RCC 7860 (cell line): ENCODE measurements around the gene OLFM3.

Experiments used
- DNase-seq: peaks from one replicate; pipeline ENCODE4 v3.0.0-alpha.2; 2015; ENCODE audit warnings: low spot score
- FAIRE-seq: peaks from 2 replicates; lab custom pipeline; 2012; peaks lifted over from hg19 to GRCh38; lab: Jason Lieb, UNC

OLFM3 gene

DNA sequence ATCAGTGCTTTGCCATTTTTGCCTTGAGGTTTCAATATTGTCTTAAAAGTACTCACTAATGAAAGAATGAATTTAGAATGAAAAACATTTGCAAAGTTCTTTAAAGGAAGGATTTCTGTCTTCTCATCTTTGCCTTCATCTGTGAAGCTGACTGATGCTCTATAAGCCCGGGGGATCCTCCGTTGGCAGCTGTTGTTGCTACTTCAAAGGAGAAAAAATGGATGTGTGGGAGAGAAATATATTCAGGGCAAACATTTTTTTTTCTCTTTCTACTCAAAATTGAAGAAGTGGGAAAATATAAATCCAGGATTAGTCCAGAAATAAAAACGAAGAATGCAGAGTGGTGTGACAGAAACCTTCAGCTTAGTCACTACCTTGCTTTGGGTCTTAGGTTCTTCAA lies 142.5 kb downstream of the OLFM3 start:
- DNase-seq (no peak), FAIRE-seq (no peak)

DNA sequence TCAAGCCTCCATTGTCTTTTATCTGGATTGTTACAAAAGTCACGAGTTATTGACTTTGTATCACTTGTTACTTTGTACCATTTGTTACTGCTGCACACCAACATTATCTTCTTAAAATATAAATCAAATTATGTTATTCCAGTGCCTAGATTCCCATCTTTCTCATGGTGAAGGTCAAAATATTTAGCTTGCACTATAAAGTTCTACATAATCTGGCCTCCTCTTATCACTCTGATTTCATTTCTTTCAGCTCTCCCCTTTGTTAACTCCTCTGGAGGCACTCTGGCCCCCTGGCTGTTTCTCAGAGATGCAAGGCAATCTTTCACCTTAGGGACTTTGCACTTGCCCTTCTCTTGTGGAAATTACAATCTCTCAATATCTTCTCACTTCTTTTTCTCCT lies 143.8 kb downstream of the OLFM3 start:
- no peak for FAIRE-seq

DNA sequence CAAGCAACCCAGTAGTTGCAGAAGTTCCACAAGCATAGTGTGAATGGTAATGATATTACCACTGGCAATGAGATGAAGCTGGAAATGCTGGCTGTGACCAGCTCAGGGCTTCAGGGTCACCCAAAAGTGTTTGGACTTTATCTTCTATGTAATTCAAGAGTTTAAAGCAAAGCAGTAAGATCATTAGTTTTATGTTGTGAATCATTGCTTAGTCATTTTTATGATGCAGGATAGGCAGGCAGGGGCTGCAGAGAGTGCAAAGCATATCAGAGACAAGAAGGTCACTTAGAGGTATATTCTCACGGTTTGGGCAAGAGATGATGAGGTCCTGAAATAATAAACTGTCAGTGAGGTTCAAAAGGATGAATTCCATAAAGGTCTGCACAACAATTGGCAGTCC lies 147.4 kb downstream of the OLFM3 start:
- FAIRE-seq (no peak), DNase-seq (peak; percentile 13)

More for the DNA sequence above, 143.8 kb downstream of the OLFM3 start:
- no peak for DNase-seq

DNA sequence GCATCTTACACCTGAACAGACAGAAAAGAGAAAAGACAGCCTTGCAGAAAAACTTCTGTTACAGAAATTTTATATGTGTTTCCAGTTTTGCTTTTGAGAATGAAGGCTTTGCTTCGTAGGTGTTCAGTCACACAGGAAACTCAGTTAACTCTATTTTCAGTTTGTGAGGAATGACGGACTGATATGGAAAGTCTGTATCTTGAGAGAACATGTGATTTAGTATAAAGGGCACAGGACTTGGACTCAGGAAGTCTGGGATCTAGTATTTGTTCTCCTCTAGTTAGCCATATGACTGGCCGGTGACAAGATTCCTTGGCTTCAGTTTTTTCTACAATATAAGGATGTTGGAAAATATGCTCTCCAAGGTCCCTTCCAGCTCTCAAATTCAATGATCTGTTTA lies 149.1 kb downstream of the OLFM3 start:
- DNase-seq (no peak), FAIRE-seq (no peak)

DNA sequence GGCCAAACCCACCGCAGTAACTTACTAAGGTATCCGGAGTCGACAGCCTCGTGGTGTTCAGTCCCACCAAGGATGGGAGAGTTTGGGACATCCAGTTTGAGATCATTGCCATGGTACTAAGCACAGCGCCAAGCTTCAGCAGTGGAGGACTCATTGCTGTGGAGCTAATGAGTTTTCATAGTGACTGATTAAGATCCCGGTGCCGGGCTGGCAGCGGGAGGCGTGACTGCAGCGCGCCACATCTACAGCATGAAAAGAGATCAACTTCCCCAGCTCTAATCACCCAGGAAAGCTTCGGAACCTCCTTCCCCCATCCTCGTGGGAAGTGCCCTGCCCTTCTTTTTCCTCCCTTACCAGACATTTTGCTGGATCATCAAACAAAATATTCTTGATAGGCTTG lies 149.9 kb downstream of the OLFM3 start:
- FAIRE-seq (no peak), DNase-seq (no peak)

DNA sequence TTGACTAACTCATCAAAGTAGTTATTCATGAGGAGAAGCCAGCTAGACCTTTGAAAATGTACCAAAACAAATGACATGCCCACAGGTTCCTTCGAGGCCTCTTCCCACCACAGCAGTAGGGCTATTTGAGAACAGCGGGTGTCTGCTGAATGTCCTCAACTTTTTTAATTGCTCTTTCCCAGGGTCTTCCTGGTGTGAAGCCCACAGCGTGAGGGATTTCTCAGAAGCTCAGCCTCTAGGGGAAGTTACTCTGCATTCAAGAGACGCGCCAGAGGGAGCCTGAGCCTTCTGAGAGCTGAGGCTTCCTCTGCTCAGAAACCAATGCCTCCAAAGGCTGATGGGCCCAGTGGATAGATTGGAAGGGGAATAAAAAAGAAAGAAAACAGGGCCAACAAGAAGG lies 153.6 kb downstream of the OLFM3 start:
- FAIRE-seq, result no peak
- DNase-seq, result no peak

DNA sequence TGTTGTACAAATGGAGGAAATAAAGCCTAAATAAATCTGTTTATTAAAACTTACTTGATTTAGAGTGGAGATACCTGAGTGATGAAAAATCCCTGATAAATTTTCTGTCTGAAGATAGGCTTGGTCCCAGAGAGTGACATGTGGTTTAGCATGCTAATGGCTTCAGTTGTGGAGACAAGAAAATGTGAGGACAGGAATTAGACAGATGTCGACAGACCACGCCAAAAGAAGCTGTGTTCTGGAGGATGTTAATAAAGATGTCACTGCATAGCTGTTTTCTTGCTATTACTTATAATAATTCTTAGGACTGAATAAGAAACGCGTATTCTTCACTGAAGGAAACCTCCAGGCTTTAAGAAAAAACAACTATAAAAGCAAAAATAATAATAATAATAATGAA lies 154.9 kb downstream of the OLFM3 start:
- FAIRE-seq (no peak), DNase-seq (no peak)

DNA sequence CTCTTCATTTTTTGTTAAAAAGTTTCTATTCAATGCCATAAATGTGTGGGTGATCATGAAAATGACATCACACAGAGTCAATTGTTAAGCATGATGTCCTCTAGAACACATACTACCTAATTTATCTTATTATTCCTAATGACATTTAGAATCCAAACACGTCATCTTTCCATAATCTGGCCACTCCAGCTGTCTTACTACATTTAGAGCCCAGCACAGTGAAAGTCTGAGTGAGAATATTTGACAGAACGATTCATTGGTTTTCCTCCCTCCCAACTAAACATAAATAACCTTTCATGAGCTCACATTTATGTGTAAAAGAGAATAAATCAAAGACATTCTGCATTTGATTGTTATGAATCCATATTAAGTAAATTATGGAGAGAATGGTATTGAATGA lies 160.7 kb downstream of the OLFM3 start:
- DNase-seq (no peak), FAIRE-seq (no peak)

DNA sequence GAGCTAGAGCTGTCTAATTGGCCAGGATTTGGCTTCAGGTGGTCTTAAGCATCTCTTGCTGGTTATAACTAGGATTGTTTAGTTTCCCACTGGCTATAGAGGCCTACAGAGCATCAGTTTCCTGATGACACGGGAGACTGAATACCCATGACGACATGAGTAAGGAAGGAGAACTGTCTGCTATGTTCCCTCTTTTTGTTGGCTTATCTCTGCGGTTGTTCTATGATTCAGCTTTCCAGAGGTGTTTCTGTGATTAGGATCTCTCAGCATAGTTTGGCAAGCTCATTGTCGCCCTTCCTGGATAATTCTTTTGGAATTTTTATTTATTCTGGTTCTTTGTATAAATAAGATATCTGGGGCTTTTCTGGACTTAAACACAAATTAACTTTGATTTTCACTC lies 163.4 kb downstream of the OLFM3 start:
- FAIRE-seq, result no peak
- peak; percentile 61 for DNase-seq

DNA sequence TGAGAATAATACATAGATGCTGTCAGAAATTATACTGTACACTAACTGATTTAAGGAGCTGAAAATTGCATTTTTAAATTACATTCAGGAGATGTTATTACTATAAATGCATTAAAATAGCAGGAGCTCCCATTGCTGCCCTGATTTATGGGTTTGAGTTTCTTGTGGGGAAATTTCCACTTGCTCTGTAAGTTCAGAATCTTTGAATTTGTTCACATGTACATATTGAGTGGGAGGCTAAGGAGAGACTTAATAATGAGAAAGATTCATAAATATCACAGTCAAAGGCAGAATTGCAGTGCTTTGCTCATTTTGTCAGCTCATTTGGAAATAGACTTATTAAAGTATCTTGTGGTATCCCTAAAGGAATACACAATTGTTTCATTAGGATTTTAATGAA lies 170.3 kb downstream of the OLFM3 start:
- FAIRE-seq, result no peak

DNA sequence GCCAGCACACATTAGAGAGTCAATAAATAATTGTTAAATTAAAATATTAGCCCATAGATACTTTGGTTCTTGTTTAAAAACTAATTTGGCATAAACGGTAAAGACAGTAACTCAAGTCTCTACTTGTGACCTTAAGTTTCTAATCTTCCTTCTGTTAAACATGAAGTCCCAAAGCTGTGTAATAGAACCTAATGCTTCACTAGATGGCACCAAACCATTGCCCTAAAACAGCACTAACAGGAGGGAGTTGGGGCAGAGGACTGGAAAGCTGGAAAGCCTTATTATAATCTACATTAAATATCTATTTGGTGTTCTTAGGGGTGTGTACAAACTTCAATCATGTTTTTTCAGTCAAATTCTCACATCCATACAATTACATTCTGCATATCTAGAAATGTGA lies 176.7 kb downstream of the OLFM3 start:
- DNase-seq (peak; percentile 9), FAIRE-seq (no peak)

More for the DNA sequence above, 170.3 kb downstream of the OLFM3 start:
- DNase-seq, result no peak

DNA sequence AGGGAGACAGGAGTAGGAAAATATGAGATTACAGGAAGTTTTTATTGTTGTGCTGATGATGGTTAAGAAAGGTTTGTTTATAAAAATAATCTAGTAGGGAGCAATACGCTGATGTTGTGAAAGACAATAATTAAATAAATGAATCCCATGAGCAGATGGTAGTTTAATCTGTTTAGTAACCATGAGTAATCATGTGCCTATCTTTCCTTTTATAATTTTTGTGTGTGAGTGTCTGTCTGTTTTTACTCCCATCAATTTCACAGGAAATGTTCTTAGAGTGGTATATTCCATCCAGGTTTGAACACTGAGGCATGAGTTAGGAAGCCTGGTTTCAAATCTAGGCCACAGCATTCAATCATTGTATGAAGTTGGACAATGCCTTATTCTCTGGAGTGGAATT lies 180.5 kb downstream of the OLFM3 start:
- FAIRE-seq (no peak), DNase-seq (no peak)

DNA sequence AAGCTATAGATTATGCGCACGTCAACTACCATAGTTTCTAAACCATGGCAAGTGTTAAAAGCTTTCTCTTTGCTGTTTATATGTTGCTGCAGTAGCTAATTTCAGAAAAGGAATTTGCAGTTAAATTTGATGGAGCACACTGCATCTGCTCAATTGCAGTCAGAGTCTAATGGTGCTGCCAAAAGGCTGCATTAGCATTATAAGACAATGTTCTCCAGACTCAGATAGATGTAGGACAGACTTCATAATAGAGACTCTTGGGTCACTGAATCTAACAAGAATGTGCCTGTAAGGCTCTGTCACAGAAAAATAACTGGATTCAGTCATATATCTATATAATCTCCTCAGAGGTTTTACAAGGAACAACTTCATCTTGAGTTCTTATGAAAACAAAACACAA lies 198.3 kb downstream of the OLFM3 start:
- FAIRE-seq, result no peak
- DNase-seq, result no peak

DNA sequence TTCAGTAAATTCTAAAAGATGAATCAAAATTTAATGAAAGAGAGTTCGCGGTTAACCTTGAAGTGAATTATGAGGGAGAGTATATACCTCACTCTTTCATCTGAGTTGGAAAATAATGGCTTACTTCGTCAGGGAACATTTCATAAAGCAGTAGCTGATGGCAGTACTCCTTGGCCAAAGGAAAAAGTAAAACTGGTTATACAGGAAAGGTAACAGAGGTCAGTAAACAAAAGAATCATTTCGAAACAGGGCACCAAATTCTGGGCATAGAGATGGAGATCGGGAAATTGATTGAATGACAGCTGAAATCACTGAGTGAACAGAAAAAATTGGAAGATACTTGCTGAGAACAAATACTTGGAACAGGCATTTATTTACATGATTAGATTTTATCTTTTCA lies 199.0 kb downstream of the OLFM3 start:
- DNase-seq, result no peak
- no peak for FAIRE-seq

DNA sequence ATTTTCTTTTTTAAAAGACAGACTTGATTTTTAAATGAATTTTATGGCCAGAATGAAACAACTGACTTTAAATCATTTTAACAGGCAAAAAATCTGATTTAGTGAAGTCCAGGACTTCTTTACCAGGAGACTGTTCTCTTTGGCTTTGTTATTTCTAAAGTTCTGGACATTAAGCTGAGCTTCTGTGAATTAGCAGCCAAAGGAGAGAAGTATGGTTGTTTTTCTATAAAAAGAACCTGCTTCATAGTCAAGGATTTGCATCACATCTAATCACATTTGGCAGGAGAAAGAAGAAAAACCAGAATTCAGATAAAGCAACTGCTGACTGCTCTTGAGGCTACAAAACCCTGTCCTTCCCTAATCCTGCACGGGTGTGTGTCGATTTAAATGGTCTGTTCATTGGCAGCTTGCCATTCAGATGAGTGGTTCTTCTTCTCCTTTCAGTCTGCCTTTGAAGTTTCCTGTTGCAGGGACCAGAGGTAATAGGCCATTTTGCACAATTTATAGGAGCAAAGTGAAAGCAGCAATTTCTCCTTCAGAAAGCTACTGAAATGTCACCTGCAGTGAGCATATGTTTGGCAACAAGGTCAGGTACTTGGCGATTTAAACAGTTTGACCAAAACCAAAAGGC lies 215.4 kb downstream of the OLFM3 start:
- DNase-seq, result no peak
- no peak for FAIRE-seq

DNA sequence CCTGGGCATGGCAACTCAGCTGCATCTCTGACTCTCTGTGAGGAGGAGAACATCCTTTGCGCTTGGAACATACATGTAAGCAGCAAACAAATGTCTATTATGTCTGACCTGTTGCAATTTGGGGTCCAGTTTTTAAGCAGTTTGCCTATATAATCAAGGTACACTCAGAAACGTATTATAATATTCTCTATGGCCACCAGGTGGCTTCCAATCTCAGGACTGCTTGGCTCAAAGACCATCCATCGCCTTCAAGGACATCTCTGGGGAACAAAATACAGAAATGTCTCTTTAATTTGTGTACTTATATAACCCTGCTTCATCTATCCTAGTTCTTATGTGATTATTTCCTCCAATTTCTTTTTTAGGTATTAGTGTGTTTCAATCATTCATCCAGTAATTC lies 227.2 kb downstream of the OLFM3 start:
- FAIRE-seq (no peak), DNase-seq (no peak)

DNA sequence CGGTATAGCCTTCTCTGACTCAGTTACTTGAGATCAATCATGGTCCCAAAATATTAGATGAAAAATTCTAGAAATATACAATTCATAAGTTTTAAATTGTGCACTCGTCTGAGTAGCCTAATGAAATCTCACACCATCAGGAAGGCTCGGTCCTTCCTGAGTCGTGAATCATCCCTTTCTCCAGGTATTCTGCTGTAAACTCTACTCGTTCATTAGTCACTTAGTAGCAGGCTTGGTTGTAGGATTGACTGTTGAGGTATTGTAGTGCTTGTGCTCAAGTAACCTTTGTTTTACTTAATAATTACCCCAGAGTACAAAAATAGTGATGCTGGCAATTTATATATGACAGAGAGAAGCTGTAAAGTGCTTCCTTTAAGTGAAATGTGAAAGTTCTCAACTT lies 238.7 kb downstream of the OLFM3 start:
- DNase-seq, result no peak

DNA sequence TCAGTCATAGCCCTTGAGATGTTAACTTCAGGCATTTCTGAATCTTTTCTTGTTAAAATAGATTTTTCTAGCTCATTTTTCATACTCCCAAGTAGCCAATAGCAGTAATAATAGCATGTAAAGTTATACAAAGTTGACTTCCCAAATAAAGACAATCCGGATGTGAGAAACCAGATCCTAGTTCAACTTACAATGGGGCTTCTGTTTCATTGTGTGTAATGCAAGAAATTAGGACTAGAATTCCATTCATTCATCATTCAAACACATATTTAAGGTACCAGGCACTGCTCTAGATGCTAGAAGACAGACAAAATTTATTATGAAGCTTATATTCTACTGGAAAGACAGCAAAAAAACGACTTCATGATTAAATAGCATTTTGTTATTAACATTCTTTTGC lies 240.3 kb downstream of the OLFM3 start:
- no peak for DNase-seq
- no peak for FAIRE-seq

More for the DNA sequence above, 238.7 kb downstream of the OLFM3 start:
- no peak for FAIRE-seq
